Heart left ventricle (tissue), 16 donors: ENCODE results near the gene KCNN2. TPM values are rescaled to one million over a fixed set of nuclear protein-coding genes. Genes with fewer than 3 reads are reported as not detected.

Source experiments
- ATAC-seq, 4 donors: fragments of 200-7000 bp; cut with Tn5 transposase; one replicate each; pipeline ENCODE4 v1.9.1; 2020 to 2022; ENCODE audit warnings: moderate library complexity in 4 of 4, mild to moderate bottlenecking in 3 of 4, moderate number of reproducible peaks in 1 of 4
- DNase-seq, 5 donors: peaks; one replicate each; pipeline ENCODE4 v3.0.0-alpha.2; 2020
- H3K27ac ChIP-seq, 12 donors: fragments of 200-600 bp; sonication (generic) in 4 of 12; one replicate each; pipeline versions ENCODE4 v1.5.0 to v1.8.0; 2016 to 2022; ENCODE audit warnings: mild to moderate bottlenecking in 2 of 12
- H3K27me3 ChIP-seq, 9 donors: fragments of 200-600 bp; sonication (generic) in 2 of 9; one replicate each; pipeline versions ENCODE4 v1.5.1 to v1.8.0; 2016 to 2022; ENCODE audit warnings: mild to moderate bottlenecking in 3 of 9
- H3K36me3 ChIP-seq, 9 donors: fragments of 200-600 bp; sonication (generic) in 2 of 9; one replicate each; pipeline versions ENCODE4 v1.5.0 to v1.8.0; 2018 to 2022; ENCODE audit warnings: mild to moderate bottlenecking in 2 of 9
- H3K4me1 ChIP-seq, 12 donors: fragments of 200-600 bp; sonication (generic) in 4 of 12; one replicate each; pipeline versions ENCODE4 v1.5.0 to v1.8.0; 2016 to 2022; ENCODE audit warnings: mild to moderate bottlenecking in 3 of 12
- H3K4me3 ChIP-seq, 12 donors: fragments of 200-600 bp; sonication (generic) in 4 of 12; one replicate each; pipeline versions ENCODE4 v1.5.0 to v1.8.0; 2017 to 2022; ENCODE audit warnings: mild to moderate bottlenecking in 9 of 12, moderate library complexity in 4 of 12
- H3K9me3 ChIP-seq, 12 donors: fragments of 200-600 bp; sonication (generic) in 4 of 12; one replicate each; pipeline versions ENCODE4 v1.5.0 to v1.8.0; 2016 to 2022; ENCODE audit warnings: mild to moderate bottlenecking in 1 of 12
- CTCF ChIP-seq, 12 donors: fragments of 200-600 bp; sonication (generic) in 4 of 12; IDR thresholded peaks; one replicate each; pipeline versions ENCODE4 v1.5.0 to v1.8.0; 2018 to 2022; ENCODE audit warnings: antibody characterized with exemption in 12 of 12, mild to moderate bottlenecking in 5 of 12
- POLR2A ChIP-seq, 2 donors: fragments of 450-650 bp; IDR thresholded peaks; one replicate each; pipeline ENCODE4 v1.6.1; 2017; ENCODE audit warnings: antibody characterized with exemption in 2 of 2, mild to moderate bottlenecking in 2 of 2, moderate library complexity in 2 of 2
- WGBS, 4 donors: extraction: QIAGEN DNeasy Blood & Tissue Kit in 2 of 4; methylation state at CpG; one replicate each; pipeline versions ENCODE4 v1.1.5 to v1.1.7; 2013 to 2018; 5-methylcytosine and 5-hydroxymethylcytosine counted together
- intact Hi-C, 10 donors: fragments of 100-400 bp; cut with DNase I; formaldehyde crosslinking; loops; one replicate each; pipeline versions ENCODE4 v1.11.1 to v1.14.2; 2022
- polyA plus RNA-seq, 2 donors: library from polyadenylated mRNA; stranded (reverse); fragments of 200-250 nt; gene quantifications; one replicate each; pipeline ENCODE4 v1.2.3, GENCODE V29; 2013
- total RNA-seq, 9 donors: library from RNA; depleted of rRNA in 2 of 9; stranded (reverse); fragments of >200 nt in 2 of 9; fragmentation: NEBNext Ultra II Directional in 3 of 9; extraction: Animal tissue kit (Norgen Biotek cat#: 25700) in 3 of 9; gene quantifications; one replicate each; pipeline versions ENCODE4 v1.1.0 to v1.2.4, GENCODE V29; 2016 to 2023
- donor health status: ischemic (EF 13 %, LVEDD 7.1; RV severe dilation, severe dysfunction).
- donor health status: healthy with polysubstance abuse.
- donor health status: DM: no; HTN: yes; CAD: no.
- donor health status: DM: no; HTN: no; CAD: no.
- donor health status: ischemic (EF 25% LVEDD 6.9; RV normal size, moderate dysfunction).
- donor health status: ischemic (EF 25% LVEDD 5.7; RV mildly dilated, moderate dysfunction).
- donor health status: healthy.
- donor health status: DM: yes; HTN: yes; CAD: no.
- donor health status: ischemic (EF 35%, LVEDD 5.7; RV mildly dilated, moderate dysfunction).
- donor health status: nonischemic (EF 11% LVEDD 7.7; RV severe dilation, severe dysfunction).
- donor health status: DM: yes; HTN: yes; CAD: no.
- donor health status: PGD.
- donor health status: ischemic (EF 29% LVEDD 5.4; RV normal size, mild dysfunction).
- donor health status: nonischemic (EF 23%, LVEDD 6.1; RV moderate dilation, normal function).

The KCNN2 gene
- total and polyA plus RNA-seq, 11 donors, result 1.2 to 11.6 (median 6.7) TPM

- 56 to 75% (median 69%) methylated on average over 5 of the region's 5 CpGs for WGBS, 4 donors
- no peaks in the 10 kb centered on the region for H3K36me3 ChIP-seq
- no peaks in the 10 kb centered on the region for H3K4me1 ChIP-seq
- H3K4me3 ChIP-seq, result no peak overlapping the region
- intact Hi-C loops, result loop anchor here in 4 of 10 donors (10.0 kb wide), 2 partner anchors 154 to 844 kb away; no protein-coding TSS in a partner anchor
- ATAC-seq (no peak), DNase-seq (no peak)
- peaks cover 0 to 3% (median 0%) of the 10 kb centered on the region in 9 donors for H3K27me3 ChIP-seq
- no peak for TF ChIP-seq POLR2A (IDR thresholded peaks at IDR 0.05)
- TF ChIP-seq CTCF (IDR thresholded peaks at IDR 0.05), result no peak
- H3K27ac ChIP-seq, result no peak overlapping the region
- no peaks in the 10 kb centered on the region for H3K9me3 ChIP-seq
Measured at GRCh38 chr5:114458726-114459125, 96.9 kb downstream of the KCNN2 start.

GRCh38 chr5:114467171-114467570 is 105.3 kb downstream of the KCNN2 start:
- DNase-seq (no peak), ATAC-seq (no peak)
- 57 to 70% (median 63%) methylated on average over 5 of the region's 5 CpGs for WGBS, 4 donors
- TF ChIP-seq POLR2A (IDR thresholded peaks at IDR 0.05) (no peak), CTCF (IDR thresholded peaks at IDR 0.05) (no peak)
- no peaks in the 10 kb centered on the region for H3K36me3 ChIP-seq
- no peaks in the 10 kb centered on the region for H3K27me3 ChIP-seq
- H3K9me3 ChIP-seq, result no peaks in the 10 kb centered on the region
- H3K4me1 ChIP-seq, result no peaks in the 10 kb centered on the region
- H3K4me3 ChIP-seq, result no peak overlapping the region
- intact Hi-C loops, result no loop called here
- no peak overlapping the region for H3K27ac ChIP-seq

- no peak overlapping the region for H3K27ac ChIP-seq
- DNase-seq (no peak), ATAC-seq (no peak)
- H3K36me3 ChIP-seq, result no peaks in the 10 kb centered on the region
- WGBS, 4 donors, result 54 to 62% (median 58%) methylated on average over 3 of the region's 3 CpGs
- no peak for TF ChIP-seq POLR2A (IDR thresholded peaks at IDR 0.05)
- TF ChIP-seq CTCF (IDR thresholded peaks at IDR 0.05), result no peak
- H3K4me3 ChIP-seq, result no peak overlapping the region
- H3K4me1 ChIP-seq, result no peaks in the 10 kb centered on the region
- intact Hi-C loops, result no loop called here
- H3K27me3 ChIP-seq, result no peaks in the 10 kb centered on the region
- H3K9me3 ChIP-seq, result no peaks in the 10 kb centered on the region
Measured at GRCh38 chr5:114467729-114468128, 105.9 kb downstream of the KCNN2 start.

GRCh38 chr5:114469372-114469771 is 107.5 kb downstream of the KCNN2 start:
- Histone ChIP-seq H3K27ac (no peak overlapping the region), H3K4me3 (no peak overlapping the region), H3K36me3 (no peaks in the 10 kb centered on the region), H3K4me1 (no peaks in the 10 kb centered on the region), H3K27me3 (no peaks in the 10 kb centered on the region), H3K9me3 (no peaks in the 10 kb centered on the region)
- no peak for TF ChIP-seq POLR2A (IDR thresholded peaks at IDR 0.05)
- TF ChIP-seq CTCF (IDR thresholded peaks at IDR 0.05), result no peak
- DNase-seq (no peak), ATAC-seq (no peak)
- intact Hi-C loops, result no loop called here
- WGBS, 4 donors, result 87 to 91% (median 89%) methylated on average over 4 of the region's 4 CpGs
